SW 1271 (cell line): ENCODE data around the gene PDP2.

ENCODE experiments used
- DNase-seq, 2 experiments: peaks; one replicate each; lab custom pipeline; 2025; lab: John Stamatoyannopoulos, UW

PDP2 gene

GRCh38 chr16:66903544-66904427 lies 23.5 kb downstream of the PDP2 start:
- no peak for DNase-seq

- no peak for DNase-seq
Measured at GRCh38 chr16:66904428-66904845, 24.1 kb downstream of the PDP2 start.

- DNase-seq, result no peak
Measured at GRCh38 chr16:66904846-66905632, 24.7 kb downstream of the PDP2 start.

- no peak for DNase-seq
Measured at GRCh38 chr16:66905633-66906539, 25.6 kb downstream of the PDP2 start.

- no peak for DNase-seq
Measured at GRCh38 chr16:66906916-66907836, 26.9 kb downstream of the PDP2 start.

- DNase-seq, result no peak
Measured at GRCh38 chr16:66908116-66908515, 27.8 kb downstream of the PDP2 start.

- no peak for DNase-seq
Measured at GRCh38 chr16:66908762-66909559, 28.6 kb downstream of the PDP2 start.

- DNase-seq, result no peak
Measured at GRCh38 chr16:66910175-66910940, 30.0 kb downstream of the PDP2 start.

GRCh38 chr16:66911112-66911511 lies 30.8 kb downstream of the PDP2 start:
- DNase-seq, result no peak

GRCh38 chr16:66911801-66912200 lies 31.5 kb downstream of the PDP2 start:
- no peak for DNase-seq

GRCh38 chr16:66913081-66913480 lies 32.8 kb downstream of the PDP2 start:
- no peak for DNase-seq

GRCh38 chr16:66913711-66914110 lies 33.4 kb downstream of the PDP2 start:
- DNase-seq, result no peak

- no peak for DNase-seq
Measured at GRCh38 chr16:66914541-66914940, 34.2 kb downstream of the PDP2 start.

- no peak for DNase-seq
Measured at GRCh38 chr16:66915041-66915440, 34.7 kb downstream of the PDP2 start.

- DNase-seq, result no peak
Measured at GRCh38 chr16:66916518-66916917, 36.2 kb downstream of the PDP2 start.

GRCh38 chr16:66917741-66918140 lies 37.4 kb downstream of the PDP2 start:
- DNase-seq, result no peak

GRCh38 chr16:66918355-66918754 lies 38.0 kb downstream of the PDP2 start:
- no peak for DNase-seq

GRCh38 chr16:66918803-66919568 lies 38.7 kb downstream of the PDP2 start, which contains the start of gene CDH16:
Gene CDH16 (minus strand): TSS chr16:66918885. CDS start chr16:66918065, 820 bp downstream.
- no peak for DNase-seq
